PC-9 (cell line): Measurements from ENCODE around the gene POU4F1.

Source experiments
- EZH2 ChIP-seq: fragments of 200-600 bp; sonication (generic); IDR thresholded peaks from 2 replicates; pipeline ENCODE4 v1.8.0; 2017; ENCODE audit warnings: antibody characterized with exemption, low read depth
- TF ChIP-seq, protein P1 (sequence below): fragments of 200-600 bp; sonication (generic); conservative IDR thresholded peaks from 2 replicates; pipeline ENCODE4 v1.6.1; 2017; ENCODE audit warnings: mixed run types, antibody characterized with exemption, mild to moderate bottlenecking, moderate library complexity

DNA sequence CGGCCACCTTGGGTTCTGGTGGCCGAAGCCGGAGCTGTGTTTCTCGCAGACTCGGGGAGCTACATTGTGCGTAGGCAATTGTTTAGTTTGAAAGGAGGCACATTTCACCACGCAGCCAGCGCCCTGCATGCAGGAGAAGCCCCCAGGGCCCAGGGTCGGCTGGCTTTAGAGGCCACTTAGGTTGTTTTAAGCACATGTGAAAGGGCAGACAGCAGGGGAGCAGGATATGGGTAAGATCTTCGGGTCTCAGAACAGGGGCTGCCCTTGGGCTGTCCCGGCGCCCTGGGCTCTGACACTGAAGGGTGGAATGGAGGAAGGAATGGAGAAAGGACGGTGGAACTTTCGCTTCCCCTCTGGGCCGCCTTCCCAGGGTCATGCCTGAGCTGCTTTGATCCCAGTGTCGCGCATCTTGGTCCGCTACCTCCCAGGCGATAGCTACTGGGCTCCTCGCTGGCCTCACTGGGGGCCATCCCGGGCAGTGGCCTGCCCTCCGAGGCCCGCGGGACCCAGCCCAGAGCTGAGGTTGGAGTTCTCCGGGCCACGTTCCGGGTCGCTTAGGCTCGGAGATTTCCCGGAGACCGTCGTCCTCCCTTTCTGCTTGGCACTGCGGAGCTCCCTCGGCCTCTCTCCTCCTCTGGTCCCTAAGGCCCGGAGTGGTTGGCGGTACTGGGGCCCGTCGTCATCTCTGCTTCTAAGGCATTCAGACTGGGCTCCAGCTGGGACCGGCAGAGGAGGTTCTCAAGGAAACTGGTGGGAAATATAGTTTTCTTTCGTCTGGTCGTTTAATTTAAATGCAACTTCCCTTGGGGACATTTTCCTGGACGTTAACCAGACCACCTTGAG lies 4.3 kb upstream of the POU4F1 start:
- TF ChIP-seq, protein P1, sequence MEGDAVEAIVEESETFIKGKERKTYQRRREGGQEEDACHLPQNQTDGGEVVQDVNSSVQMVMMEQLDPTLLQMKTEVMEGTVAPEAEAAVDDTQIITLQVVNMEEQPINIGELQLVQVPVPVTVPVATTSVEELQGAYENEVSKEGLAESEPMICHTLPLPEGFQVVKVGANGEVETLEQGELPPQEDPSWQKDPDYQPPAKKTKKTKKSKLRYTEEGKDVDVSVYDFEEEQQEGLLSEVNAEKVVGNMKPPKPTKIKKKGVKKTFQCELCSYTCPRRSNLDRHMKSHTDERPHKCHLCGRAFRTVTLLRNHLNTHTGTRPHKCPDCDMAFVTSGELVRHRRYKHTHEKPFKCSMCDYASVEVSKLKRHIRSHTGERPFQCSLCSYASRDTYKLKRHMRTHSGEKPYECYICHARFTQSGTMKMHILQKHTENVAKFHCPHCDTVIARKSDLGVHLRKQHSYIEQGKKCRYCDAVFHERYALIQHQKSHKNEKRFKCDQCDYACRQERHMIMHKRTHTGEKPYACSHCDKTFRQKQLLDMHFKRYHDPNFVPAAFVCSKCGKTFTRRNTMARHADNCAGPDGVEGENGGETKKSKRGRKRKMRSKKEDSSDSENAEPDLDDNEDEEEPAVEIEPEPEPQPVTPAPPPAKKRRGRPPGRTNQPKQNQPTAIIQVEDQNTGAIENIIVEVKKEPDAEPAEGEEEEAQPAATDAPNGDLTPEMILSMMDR: no peak
- no peak for TF ChIP-seq EZH2
